Activated B cell treated with CpG ODN at 0.5 μM for 24 hours (primary cell): ENCODE data around the gene REG4. TPM values are rescaled to one million over a fixed set of nuclear protein-coding genes. Genes with fewer than 3 reads are reported as not detected.
"Not testable (repeated sequence)": the region's sequence is repeated elsewhere in the genome, so short reads cannot be mapped to it uniquely, and the experiment has no call there.

Experiments
- ATAC-seq: fragments of 200-7000 bp; cut with Tn5 transposase; one replicate; pipeline ENCODE4 v1.10.0; 2021; ENCODE audit warnings: low read depth, mild to moderate bottlenecking, moderate library complexity
- CTCF ChIA-PET: fragments of 350-600 bp; sonication (Branson Sonifier 250); formaldehyde crosslinking; loops from one replicate; lab custom pipeline; 2021; ENCODE audit warnings: antibody characterized with exemption; lab: Charles Lee
- POLR2A ChIA-PET: fragments of 350-600 bp; sonication (Branson Sonifier 250); formaldehyde crosslinking; loops from one replicate; lab custom pipeline; 2021; ENCODE audit warnings: antibody characterized with exemption; lab: Charles Lee
- DNase-seq: peaks from one replicate; pipeline ENCODE4 v3.0.0; 2022
- H3K27ac Mint-ChIP-seq: one replicate; pipeline ENCODE4 v1.8.0; 2020; ENCODE audit warnings: mixed read lengths
- H3K27me3 Mint-ChIP-seq: one replicate; pipeline ENCODE4 v1.8.0; 2021; ENCODE audit warnings: mixed read lengths
- H3K36me3 Mint-ChIP-seq: one replicate; pipeline ENCODE4 v1.8.0; 2021; ENCODE audit warnings: low read depth, mixed read lengths
- H3K4me1 Mint-ChIP-seq: one replicate; pipeline ENCODE4 v1.8.0; 2021; ENCODE audit warnings: mixed read lengths
- H3K4me3 Mint-ChIP-seq: one replicate; pipeline ENCODE4 v1.8.0; 2020; ENCODE audit warnings: mild to moderate bottlenecking, mixed read lengths
- H3K9me3 Mint-ChIP-seq: one replicate; pipeline ENCODE4 v1.8.0; 2020; ENCODE audit warnings: mixed read lengths
- CTCF ChIP-seq: fragments of 200-600 bp; IDR thresholded peaks from one replicate; pipeline ENCODE4 v1.8.0; 2022; ENCODE audit warnings: antibody characterized with exemption, mild to moderate bottlenecking
- intact Hi-C: fragments of 100-400 bp; cut with micrococcal nuclease; formaldehyde crosslinking; loops from one replicate; pipeline ENCODE4 v1.15.1; 2024
- total RNA-seq: library from RNA; stranded (reverse); gene quantifications from 2 replicates; pipeline ENCODE4 v1.2.3, GENCODE V29; 2022

REG4 gene
- total RNA-seq, 1 donor from 2014 or later: not detected

DNA sequence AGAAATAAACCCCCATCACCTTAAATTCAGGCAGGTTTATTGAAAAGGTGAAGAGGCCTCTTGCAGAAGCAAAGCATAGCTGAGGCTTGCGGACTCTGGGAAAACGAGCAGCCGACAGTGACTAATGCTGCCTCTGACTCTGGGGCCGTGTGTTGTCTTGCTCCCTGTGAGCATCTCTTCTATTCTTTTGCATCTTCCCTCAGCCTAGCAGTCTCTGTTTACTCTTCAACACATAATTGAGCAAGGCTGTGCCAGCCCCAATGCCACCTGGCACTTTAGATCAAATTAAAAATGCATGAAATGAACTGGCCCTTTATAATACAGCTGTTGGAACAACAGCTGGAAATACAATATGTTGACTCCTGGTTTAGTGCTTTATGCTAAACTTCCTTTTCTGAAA, 18.4 kb upstream of the REG4 start:
- no peak overlapping the region for H3K27ac Mint-ChIP-seq
- no peaks in the 10 kb centered on the region for H3K4me1 Mint-ChIP-seq
- no peak overlapping the region for H3K4me3 Mint-ChIP-seq
- CTCF ChIA-PET: interaction anchor here (1.2 kb wide), 1 partner anchor 20 kb away, joined by 4 read pairs; no protein-coding TSS in a partner anchor
- no peaks in the 10 kb centered on the region for H3K9me3 Mint-ChIP-seq
- H3K36me3 Mint-ChIP-seq: no peaks in the 10 kb centered on the region
- ATAC-seq: no peak
- intact Hi-C loops: no loop called here
- peaks cover 6% of the 10 kb centered on the region for H3K27me3 Mint-ChIP-seq
- DNase-seq: no peak
- POLR2A ChIA-PET: no interaction called here
- TF ChIP-seq CTCF: no peak

DNA sequence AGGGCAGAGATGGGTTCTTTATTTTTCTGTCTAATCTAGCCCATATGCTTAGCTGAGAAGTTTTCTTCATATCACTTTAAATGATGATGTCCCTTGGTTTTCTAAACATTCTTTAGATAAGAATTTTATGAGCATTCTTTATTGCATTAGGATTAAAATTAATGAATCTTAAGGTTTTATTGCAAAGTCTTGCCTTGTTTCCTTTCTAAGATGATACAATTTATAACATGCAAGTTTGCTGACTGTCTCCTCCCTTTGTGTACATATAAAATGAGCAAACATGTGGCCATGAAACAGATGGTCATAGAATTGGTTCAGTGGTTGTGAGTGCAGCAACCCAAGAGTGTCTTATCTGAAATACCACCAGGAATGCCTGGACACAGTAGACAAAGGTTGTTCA, 17.7 kb upstream of the REG4 start:
- intact Hi-C loops, POLR2A ChIA-PET, H3K27ac Mint-ChIP-seq, H3K36me3 Mint-ChIP-seq, H3K27me3 Mint-ChIP-seq, DNase-seq, H3K4me3 Mint-ChIP-seq, H3K4me1 Mint-ChIP-seq, H3K9me3 Mint-ChIP-seq, ATAC-seq: not testable (repeated sequence)
- CTCF ChIA-PET: interaction anchor here (1.2 kb wide), 1 partner anchor 20 kb away, joined by 4 read pairs; no protein-coding TSS in a partner anchor

- H3K36me3 Mint-ChIP-seq: no peaks in the 10 kb centered on the region
- intact Hi-C loops: no loop called here
- ChIA-PET POLR2A (no interaction called here), CTCF (no interaction called here)
- no peak for TF ChIP-seq CTCF
- no peak overlapping the region for H3K4me3 Mint-ChIP-seq
- ATAC-seq: no peak
- peaks cover 13% of the 10 kb centered on the region for H3K27me3 Mint-ChIP-seq
- no peak overlapping the region for H3K27ac Mint-ChIP-seq
- H3K4me1 Mint-ChIP-seq: no peaks in the 10 kb centered on the region
- DNase-seq: no peak
- no peaks in the 10 kb centered on the region for H3K9me3 Mint-ChIP-seq
Observed at GRCh38 chr1:119828266-119828665, 17.0 kb upstream of the REG4 start.

DNA sequence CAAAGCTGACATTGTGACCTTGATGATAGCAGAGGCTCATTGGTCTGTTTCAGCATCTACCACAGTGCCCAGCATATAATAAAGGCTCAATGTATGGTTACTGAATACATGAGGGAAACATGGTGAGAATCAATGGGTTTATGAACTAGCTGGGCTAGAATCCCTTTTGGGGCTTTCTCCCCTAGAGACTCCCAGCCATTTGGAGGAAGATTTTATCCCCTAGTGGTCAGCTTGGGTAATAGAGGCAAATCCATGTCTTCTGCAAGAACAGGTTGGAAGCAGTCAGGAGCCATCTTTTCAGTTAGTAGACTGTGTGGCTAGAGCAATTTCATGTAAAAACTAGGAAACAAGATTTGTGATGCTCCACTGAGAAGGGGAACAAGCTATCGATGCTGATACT, 15.8 kb upstream of the REG4 start:
- no peak for TF ChIP-seq CTCF
- no peaks in the 10 kb centered on the region for H3K9me3 Mint-ChIP-seq
- no peak overlapping the region for H3K27ac Mint-ChIP-seq
- H3K4me3 Mint-ChIP-seq: no peak overlapping the region
- no peaks in the 10 kb centered on the region for H3K36me3 Mint-ChIP-seq
- DNase-seq (no peak), ATAC-seq (no peak)
- intact Hi-C loops: no loop called here
- ChIA-PET POLR2A (no interaction called here), CTCF (no interaction called here)
- H3K4me1 Mint-ChIP-seq: no peaks in the 10 kb centered on the region
- H3K27me3 Mint-ChIP-seq: peaks cover 17% of the 10 kb centered on the region

DNA sequence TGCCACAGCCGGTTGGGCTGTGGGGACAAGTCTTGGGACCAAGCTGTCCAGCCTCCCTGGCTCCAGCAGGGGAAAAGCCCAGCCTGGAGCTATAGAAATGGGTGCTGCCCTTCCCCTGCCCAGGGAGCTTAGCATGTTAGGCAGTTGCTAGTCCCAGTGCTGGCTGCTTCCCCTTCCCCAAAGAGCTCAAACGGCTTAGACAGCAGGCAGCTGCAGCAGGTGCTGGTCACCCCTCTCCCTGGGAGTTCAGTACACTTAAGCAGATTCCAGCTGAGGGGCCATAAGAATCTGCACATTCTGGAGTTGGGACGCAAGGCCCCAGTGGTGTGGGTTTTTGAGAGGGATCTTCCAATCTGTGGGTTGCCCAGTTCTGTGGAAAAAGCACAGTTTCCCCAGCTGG, 11.1 kb upstream of the REG4 start:
- CTCF ChIA-PET: no interaction called here
- TF ChIP-seq CTCF: no peak
- H3K9me3 Mint-ChIP-seq: no peaks in the 10 kb centered on the region
- intact Hi-C loops: no loop called here
- no peaks in the 10 kb centered on the region for H3K4me1 Mint-ChIP-seq
- POLR2A ChIA-PET: no interaction called here
- ATAC-seq (no peak), DNase-seq (no peak)
- no peaks in the 10 kb centered on the region for H3K36me3 Mint-ChIP-seq
- H3K27ac Mint-ChIP-seq: no peak overlapping the region
- H3K4me3 Mint-ChIP-seq: no peak overlapping the region
- H3K27me3 Mint-ChIP-seq: peaks cover 11% of the 10 kb centered on the region

DNA sequence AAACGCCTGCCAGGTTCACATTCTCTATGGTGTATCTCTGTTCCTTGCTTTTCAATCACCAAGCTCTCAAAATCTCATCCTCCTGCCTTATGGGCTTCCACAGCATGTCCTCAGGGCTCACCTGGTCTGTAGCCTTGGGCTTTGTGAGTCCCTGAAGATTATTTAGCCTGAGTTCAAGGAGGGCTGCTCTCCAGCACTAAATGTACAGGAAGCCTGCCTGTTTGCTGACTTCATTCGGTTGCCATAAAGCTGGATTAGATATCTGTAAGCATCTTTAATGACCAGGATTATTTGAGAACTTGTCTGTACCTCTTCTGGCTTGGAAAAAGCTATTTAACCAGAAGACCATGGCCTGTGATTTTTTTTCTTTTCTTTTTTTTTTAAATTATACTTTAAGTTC, 6.9 kb upstream of the REG4 start:
- ATAC-seq (no peak), DNase-seq (no peak)
- CTCF ChIA-PET: interaction anchor here (1.0 kb wide), 1 partner anchor 10 kb away, joined by 3 read pairs; no protein-coding TSS in a partner anchor
- POLR2A ChIA-PET: no interaction called here
- H3K9me3 Mint-ChIP-seq: no peaks in the 10 kb centered on the region
- no peak overlapping the region for H3K4me3 Mint-ChIP-seq
- TF ChIP-seq CTCF: no peak
- no peak overlapping the region for H3K27ac Mint-ChIP-seq
- H3K4me1 Mint-ChIP-seq: no peaks in the 10 kb centered on the region
- intact Hi-C loops: no loop called here
- peaks cover 5% of the 10 kb centered on the region for H3K27me3 Mint-ChIP-seq
- no peaks in the 10 kb centered on the region for H3K36me3 Mint-ChIP-seq
